Measurements from ENCODE around the gene RAET1L.
"Not testable (repeated sequence)": the region's sequence is repeated elsewhere in the genome, so short reads cannot be mapped to it uniquely, and the experiment has no call there.

- not testable (repeated sequence) for TF ChIP-seq CTCF, POLR2A (IDR thresholded peaks at IDR 0.05)
Measured at GRCh38 chr6:150017186-150017521, 8.2 kb downstream of the RAET1L start.

Data from testis (tissue), 2 donors.